ENCODE results near the gene ANKRD60. TPM values are rescaled to one million over a fixed set of nuclear protein-coding genes. Genes with fewer than 3 reads are reported as not detected.

Gene ANKRD60
- total and polyA plus RNA-seq, 2 of the 4 experiments (the other 2 are of a cell fraction): not detected

DNA sequence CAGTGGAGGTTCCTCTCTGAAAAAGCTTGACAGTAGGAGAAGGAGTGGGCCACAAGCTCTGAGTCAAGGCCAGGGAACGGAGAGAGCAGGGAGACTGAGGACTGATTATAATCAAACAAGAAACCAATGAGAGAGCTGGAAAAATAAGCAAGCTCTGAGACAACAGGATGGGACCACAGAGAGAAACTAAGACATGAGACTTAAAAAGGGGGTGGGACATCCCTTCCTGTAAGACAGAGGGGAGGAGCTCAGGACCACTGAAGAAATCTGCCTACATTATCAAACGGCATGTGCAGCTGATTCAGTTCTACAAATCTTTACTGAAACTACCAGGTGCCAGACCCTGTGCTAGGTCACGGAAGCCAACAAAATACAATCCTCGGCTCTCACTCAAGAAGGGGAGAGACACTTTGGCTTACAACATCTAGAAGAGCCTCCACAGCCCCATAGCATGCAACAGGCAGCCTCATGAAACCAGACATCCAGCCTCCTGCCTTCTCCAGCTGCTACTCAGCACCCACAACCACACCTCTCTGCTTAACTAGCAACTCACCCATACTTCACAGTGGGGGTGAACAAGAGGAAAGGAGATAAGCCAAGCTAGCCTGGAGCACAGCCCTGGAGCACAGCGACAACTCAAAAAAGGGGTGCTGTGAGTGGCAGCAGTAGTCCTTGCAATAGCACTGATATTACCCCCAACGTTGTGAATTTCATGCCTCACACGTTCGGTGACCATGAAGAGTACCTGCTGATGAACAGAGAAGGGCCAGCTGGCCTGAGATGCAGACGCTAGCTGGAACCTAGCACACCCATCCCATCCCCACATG is 39.1 kb upstream of the ANKRD60 start:
- in situ Hi-C loops (cut with MboI; ENCODE audit: low sequenced_read_pairs): no loop called here
- DNase-seq: no peak
- Histone ChIP-seq H3K79me1 (ENCODE audit: low read depth in 1 of 2, low read length in 2 of 2) (peaks cover 0 to 43% of the 10 kb centered on the region in 2 experiments; a peak in 3 of 4 replicates), H3K27me3 (ENCODE audit: control insufficient read depth, insufficient read depth, low read length) (no peaks in the 10 kb centered on the region), H3K27ac (ENCODE audit: insufficient read depth, low read length) (no peak overlapping the region), H3K36me3 (ENCODE audit: control insufficient read depth, insufficient read depth, low read length) (peaks cover 35% of the 10 kb centered on the region), H2AK5ac (ENCODE audit: low read depth, low read length) (no peak overlapping the region), H4K20me1 (ENCODE audit: insufficient read depth, low read length) (peaks cover 4% of the 10 kb centered on the region), H2AFZ (replicated peaks; ENCODE audit: low read length, poor library complexity) (no peak overlapping the region), H3K56ac (ENCODE audit: extremely low read depth, insufficient read depth, low read length) (no peak overlapping the region), H3K18ac (ENCODE audit: low read depth, low read length) (no peak overlapping the region), H2BK15ac (ENCODE audit: low read depth, low read length) (no peak overlapping the region), H3K9me1 (ENCODE audit: insufficient read depth, low read length) (peaks cover 29% of the 10 kb centered on the region), H4K91ac (ENCODE audit: insufficient read depth, low read depth, low read length) (no peak overlapping the region), H2BK5ac (ENCODE audit: low read depth, low read length, poor library complexity, severe bottlenecking) (no peak overlapping the region), H2BK120ac (ENCODE audit: low read depth, low read length) (no peak overlapping the region), H2BK20ac (ENCODE audit: low read depth, low read length) (no peak overlapping the region), H3K4ac (ENCODE audit: low read depth, low read length) (no peak overlapping the region), H2AK9ac (replicated peaks; ENCODE audit: low read depth, low read length, poor library complexity) (no peak overlapping the region), H4K8ac (ENCODE audit: low read depth in 2 of 2, low read length in 2 of 2) (no peak overlapping the region), H4K5ac (ENCODE audit: low read depth, low read length) (no peak overlapping the region), H3K9ac (ENCODE audit: low read depth, low read length) (no peak overlapping the region), H3K4me1 (ENCODE audit: control insufficient read depth, insufficient read depth, low read length) (peaks cover 6% of the 10 kb centered on the region; the same call in 1 of the 2 replicates), H3K23ac (ENCODE audit: low read depth, low read length) (no peak overlapping the region), H3K9me3 (ENCODE audit: control insufficient read depth, insufficient read depth, low read length) (no peaks in the 10 kb centered on the region), H3K4me2 (ENCODE audit: low read depth, low read length) (no peak overlapping the region), H3K4me3 (ENCODE audit: insufficient read depth, low read depth, low read length) (no peak overlapping the region), H3K14ac (replicated peaks; ENCODE audit: low read depth, low read length) (no peak overlapping the region)
- dilution Hi-C loops (cut with HindIII; ENCODE audit: low sequenced_read_pairs, unreplicated experiment): no loop called here
- ChIA-PET POLR2A (ENCODE audit: unreplicated experiment) (no interaction called here), CTCF (interaction anchor here (0.6 kb wide), 2 partner anchors 48 to 77 kb away, joined by 3 to 4 read pairs; no protein-coding TSS in a partner anchor)
- TF ChIP-seq, protein P1, sequence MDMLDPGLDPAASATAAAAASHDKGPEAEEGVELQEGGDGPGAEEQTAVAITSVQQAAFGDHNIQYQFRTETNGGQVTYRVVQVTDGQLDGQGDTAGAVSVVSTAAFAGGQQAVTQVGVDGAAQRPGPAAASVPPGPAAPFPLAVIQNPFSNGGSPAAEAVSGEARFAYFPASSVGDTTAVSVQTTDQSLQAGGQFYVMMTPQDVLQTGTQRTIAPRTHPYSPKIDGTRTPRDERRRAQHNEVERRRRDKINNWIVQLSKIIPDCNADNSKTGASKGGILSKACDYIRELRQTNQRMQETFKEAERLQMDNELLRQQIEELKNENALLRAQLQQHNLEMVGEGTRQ (IDR thresholded peaks at IDR 0.05; ENCODE audit: low read depth, low read length): no peak
- no peak for ATAC-seq (ENCODE audit: low read depth)
- intact Hi-C loops (cut with micrococcal nuclease): no loop called here
- BruUV-seq (replicated peaks): no TSS peak
- WGBS, 2 experiments (ENCODE audit: extremely low coverage in 2 of 2, insufficient read length in 1 of 2): 81% methylated on average over 3 of the region's 9 CpGs; no CpG with 5 or more reads in 1 of the 2 experiments

Measured in IMR-90 (cell line).